Spleen (tissue), 7 donors: Measurements from ENCODE around the gene GNAT3.

Experiments
- POLR2A ChIP-seq, 3 donors: fragments of 450-650 bp; IDR thresholded peaks; one replicate each; pipeline ENCODE4 v1.5.1; 2017; ENCODE audit warnings: antibody characterized with exemption in 3 of 3, mild to moderate bottlenecking in 1 of 3
- TF ChIP-seq, protein P1 (sequence below), 11 experiments: fragments of 200-600 bp in 7 of 11; fragments of 450-650 bp in 4 of 11; sonication (generic) in 4 of 11; IDR thresholded peaks in 8 of 11; conservative IDR thresholded peaks in 3 of 11; 1 replicate in 7 of 11; 2 replicates in 4 of 11; pipeline versions ENCODE4 v1.4.0 to v1.8.0; 2016 to 2021; ENCODE audit warnings: antibody characterized with exemption in 11 of 11, inconsistent platforms in 4 of 11, mild to moderate bottlenecking in 1 of 11
- donor health status: DM: no; HTN: no; CAD: no; lungs with moderate emphysema.
- donor health status: DM: no; HTN: no; CAD: no.
- donor health status: DM: no; HTN: no; CAD: no.

DNA sequence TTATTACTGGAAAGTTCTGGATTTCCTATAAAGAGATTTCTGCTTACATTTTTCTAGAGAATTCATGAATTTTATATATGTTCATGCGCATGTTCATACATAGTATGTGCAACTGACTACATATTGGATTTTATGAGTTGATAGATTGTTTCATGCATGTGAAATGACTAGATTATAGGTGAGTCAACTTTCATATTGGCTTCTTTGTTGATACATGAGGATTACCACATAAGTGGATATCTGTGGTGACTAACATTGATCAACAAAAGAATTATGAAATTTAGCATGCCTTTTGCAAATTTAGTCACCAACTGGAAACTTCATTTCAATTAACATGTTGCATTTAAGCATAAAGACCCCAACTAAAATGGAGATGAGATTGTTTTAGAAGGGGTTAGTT lies 99.0 kb downstream of the GNAT3 start:
- TF ChIP-seq, protein P1, sequence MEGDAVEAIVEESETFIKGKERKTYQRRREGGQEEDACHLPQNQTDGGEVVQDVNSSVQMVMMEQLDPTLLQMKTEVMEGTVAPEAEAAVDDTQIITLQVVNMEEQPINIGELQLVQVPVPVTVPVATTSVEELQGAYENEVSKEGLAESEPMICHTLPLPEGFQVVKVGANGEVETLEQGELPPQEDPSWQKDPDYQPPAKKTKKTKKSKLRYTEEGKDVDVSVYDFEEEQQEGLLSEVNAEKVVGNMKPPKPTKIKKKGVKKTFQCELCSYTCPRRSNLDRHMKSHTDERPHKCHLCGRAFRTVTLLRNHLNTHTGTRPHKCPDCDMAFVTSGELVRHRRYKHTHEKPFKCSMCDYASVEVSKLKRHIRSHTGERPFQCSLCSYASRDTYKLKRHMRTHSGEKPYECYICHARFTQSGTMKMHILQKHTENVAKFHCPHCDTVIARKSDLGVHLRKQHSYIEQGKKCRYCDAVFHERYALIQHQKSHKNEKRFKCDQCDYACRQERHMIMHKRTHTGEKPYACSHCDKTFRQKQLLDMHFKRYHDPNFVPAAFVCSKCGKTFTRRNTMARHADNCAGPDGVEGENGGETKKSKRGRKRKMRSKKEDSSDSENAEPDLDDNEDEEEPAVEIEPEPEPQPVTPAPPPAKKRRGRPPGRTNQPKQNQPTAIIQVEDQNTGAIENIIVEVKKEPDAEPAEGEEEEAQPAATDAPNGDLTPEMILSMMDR (IDR thresholded peaks at IDR 0.05 in 8 of 11, conservative IDR thresholded peaks at IDR 0.05 in 3 of 11): no peak
- TF ChIP-seq POLR2A (IDR thresholded peaks at IDR 0.05): no peak
